Thoracic aorta (tissue), 2 donors: Measurements from ENCODE around the gene ZNF738. TPM values are rescaled to one million over a fixed set of nuclear protein-coding genes. Genes with fewer than 3 reads are reported as not detected.
A peak's percentile ranks its signal among the peaks of the same experiment; 100 is the strongest.
"Not testable (repeated sequence)": the region's sequence is repeated elsewhere in the genome, so short reads cannot be mapped to it uniquely, and the experiment has no call there.

Source experiments
- ATAC-seq: fragments of 150-250 bp; one replicate; pipeline ENCODE4 v1.8.0; 2017; ENCODE audit warnings: low read depth; ENCODE audit not compliant: insufficient number of reproducible peaks, low FRiP score
- DNase-seq: peaks from one replicate; pipeline ENCODE4 v3.0.0-alpha.2; 2020; ENCODE audit warnings: low spot score
- H3K27ac ChIP-seq, 2 donors: fragments of 200-600 bp; sonication (generic); 1 replicate in 1 of 2; 2 replicates in 1 of 2; pipeline ENCODE4 v1.5.1; 2016; ENCODE audit warnings: mild to moderate bottlenecking in 2 of 2, moderate library complexity in 2 of 2
- H3K27me3 ChIP-seq: fragments of 200-600 bp; sonication (generic); replicated peaks from 2 replicates; pipeline ENCODE4 v1.6.0; 2016; ENCODE audit warnings: mild to moderate bottlenecking; ENCODE audit not compliant: insufficient read depth
- H3K36me3 ChIP-seq: fragments of 200-600 bp; sonication (generic); one replicate; pipeline ENCODE4 v1.5.1; 2016
- H3K4me1 ChIP-seq, 2 donors: fragments of 200-600 bp; sonication (generic); 1 replicate in 1 of 2; 2 replicates in 1 of 2; pipeline versions ENCODE4 v1.5.1 to v1.6.0; 2016; ENCODE audit warnings: low read depth in 2 of 2, mild to moderate bottlenecking in 1 of 2; ENCODE audit not compliant: control insufficient read depth in 1 of 2
- H3K4me3 ChIP-seq: fragments of 200-600 bp; sonication (generic); 2 replicates; pipeline ENCODE4 v1.5.1; 2016; ENCODE audit warnings: mild to moderate bottlenecking
- H3K9me3 ChIP-seq: fragments of 200-600 bp; sonication (generic); 2 replicates; pipeline ENCODE4 v1.5.1; 2016
- CTCF ChIP-seq: fragments of 200-600 bp; sonication (generic); IDR thresholded peaks from one replicate; pipeline ENCODE4 v1.5.1; 2019; ENCODE audit warnings: antibody characterized with exemption
- total RNA-seq, 2 donors: library from RNA; depleted of rRNA; stranded (reverse); fragments of >200 nt; gene quantifications; one replicate each; pipeline versions ENCODE4 v1.1.0 to v1.2.3, GENCODE V29; 2016

Gene ZNF738
- total RNA-seq: 1 to 10 TPM; 3.2 to 4.2 TPM

DNA sequence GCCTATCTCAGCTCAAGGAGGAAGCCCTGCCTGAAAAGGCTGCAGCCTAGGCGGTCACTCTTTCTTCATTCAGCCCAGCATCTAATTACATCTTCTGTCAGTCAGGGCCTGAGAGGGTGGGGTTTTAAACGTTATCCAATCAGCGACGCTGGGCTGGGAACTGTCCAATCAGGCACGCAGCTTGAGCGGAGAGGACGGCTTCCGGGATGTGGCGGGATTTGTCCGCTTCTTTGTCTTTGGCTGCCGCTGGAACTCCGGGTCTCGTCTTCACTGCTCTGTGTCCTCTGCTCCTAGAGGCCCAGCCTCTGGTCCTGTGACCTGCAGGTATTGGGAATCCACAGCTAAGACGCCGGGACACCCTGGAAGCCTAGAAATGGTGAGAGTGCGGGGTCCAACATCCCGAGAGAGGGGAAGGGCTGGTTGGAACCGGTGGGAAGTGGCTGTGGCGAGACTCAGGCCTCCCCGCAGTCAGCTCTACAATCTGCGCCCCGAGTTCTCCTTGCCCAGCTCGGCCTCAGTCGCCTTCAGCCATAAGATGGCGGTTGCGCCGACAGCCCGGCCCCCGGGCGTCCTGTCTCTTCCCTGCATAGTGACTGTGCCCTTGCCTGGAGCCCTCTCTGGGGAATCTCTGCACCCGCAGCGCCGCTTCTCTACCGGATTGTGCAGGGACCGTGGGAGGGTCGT lies at the start of gene ZNF738:
TSS of gene ZNF738 (plus strand) at position 233 of the 684 bp plus-strand sequence. CDS start at position 374, 141 bp downstream.
- no peaks in the 10 kb centered on the region for H3K27me3 ChIP-seq
- peak within 1 kb of the TSS; percentile 67 to 77 for H3K27ac ChIP-seq
- H3K36me3 ChIP-seq: peaks cover 3% of the 10 kb centered on the region
- H3K4me1 ChIP-seq: peaks cover 0 to 8% of the 10 kb centered on the region in 2 donors
- H3K9me3 ChIP-seq: no peaks in the 10 kb centered on the region
- ATAC-seq (peak; percentile 97), DNase-seq (peak; percentile 72)
- no peak for TF ChIP-seq CTCF
- H3K4me3 ChIP-seq: peak within 1 kb of the TSS; percentile 90

DNA sequence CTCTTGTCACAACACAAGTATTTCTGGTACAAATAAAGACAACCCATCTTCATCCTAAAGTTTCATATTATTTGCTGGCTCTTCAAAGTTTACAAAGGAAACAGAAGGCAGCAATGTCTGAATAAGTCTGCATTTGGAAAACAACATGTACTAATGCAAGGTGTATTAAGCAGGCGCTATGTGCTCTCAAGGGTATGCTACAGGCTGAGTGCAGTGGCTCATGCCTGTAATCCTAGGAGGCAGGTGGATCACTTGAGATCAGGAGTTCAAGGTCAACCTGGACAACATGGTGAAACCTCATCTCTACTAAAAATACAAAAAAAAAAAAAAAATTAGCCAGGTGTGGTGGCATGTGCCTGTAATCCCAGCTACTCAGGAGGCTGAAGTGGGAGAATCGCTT lies 46.0 kb upstream of the ZNF738 start:
- not testable (repeated sequence) for ATAC-seq, H3K4me3 ChIP-seq, H3K27me3 ChIP-seq, H3K4me1 ChIP-seq, H3K9me3 ChIP-seq, H3K27ac ChIP-seq, H3K36me3 ChIP-seq, DNase-seq

DNA sequence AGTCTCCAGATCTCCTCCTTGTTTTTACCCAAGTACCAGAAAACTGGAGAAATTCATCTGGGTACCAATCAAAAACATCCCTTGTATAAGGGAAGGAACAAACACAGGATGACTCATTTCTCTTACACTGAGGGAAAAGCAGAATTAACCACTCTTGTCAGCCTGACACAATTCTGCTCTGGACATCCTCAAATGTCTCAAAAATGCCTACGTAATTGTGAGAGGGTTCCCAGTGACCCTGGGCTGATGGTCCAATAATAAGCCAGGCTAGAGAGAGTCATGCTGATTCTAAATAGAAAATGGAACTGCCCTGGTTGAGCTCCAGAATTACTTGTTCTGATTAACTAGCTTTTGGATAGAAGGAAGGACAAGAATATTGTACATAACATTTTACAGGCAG lies 44.1 kb upstream of the ZNF738 start:
- H3K27ac ChIP-seq: no peak overlapping the region
- DNase-seq (no peak), ATAC-seq (no peak)

GRCh38 chr19:21317821-21318220 lies 41.0 kb upstream of the ZNF738 start:
- ATAC-seq (no peak), DNase-seq (no peak)
- Histone ChIP-seq H3K27ac (no peak overlapping the region), H3K9me3 (no peaks in the 10 kb centered on the region), H3K27me3 (no peaks in the 10 kb centered on the region), H3K4me1 (peaks cover 0 to 16% of the 10 kb centered on the region in 2 donors), H3K36me3 (no peaks in the 10 kb centered on the region), H3K4me3 (no peak overlapping the region)
- TF ChIP-seq CTCF: no peak

More for the DNA sequence above, 44.1 kb upstream of the ZNF738 start:
- peaks cover 0 to 12% of the 10 kb centered on the region in 2 donors for H3K4me1 ChIP-seq
- H3K4me3 ChIP-seq: no peak overlapping the region
- H3K27me3 ChIP-seq: no peaks in the 10 kb centered on the region
- no peaks in the 10 kb centered on the region for H3K9me3 ChIP-seq
- H3K36me3 ChIP-seq: no peaks in the 10 kb centered on the region
- no peak for TF ChIP-seq CTCF

DNA sequence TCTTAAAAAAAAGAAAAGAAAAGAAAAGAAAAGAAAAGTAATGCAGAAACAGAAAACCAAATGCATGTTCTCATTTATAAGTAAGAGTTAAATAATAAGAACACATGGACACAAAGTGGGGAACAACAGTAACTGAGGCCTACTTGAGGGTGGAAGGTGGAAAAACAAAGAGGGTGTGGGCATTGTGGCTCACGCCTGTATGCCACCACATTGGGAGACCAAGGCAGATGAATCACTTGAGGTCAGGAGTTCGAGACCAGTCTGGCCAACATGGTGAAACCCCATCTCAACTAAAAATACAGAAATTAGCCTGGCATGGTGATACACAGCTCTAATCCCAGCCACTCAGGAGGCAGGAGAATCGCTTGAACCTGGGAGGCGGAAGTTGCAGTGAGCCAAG lies 37.7 kb upstream of the ZNF738 start:
- Histone ChIP-seq H3K9me3 (no peaks in the 10 kb centered on the region), H3K36me3 (peaks cover 3% of the 10 kb centered on the region), H3K4me1 (peaks cover 0 to 11% of the 10 kb centered on the region in 2 donors), H3K4me3 (no peak overlapping the region), H3K27me3 (no peaks in the 10 kb centered on the region), H3K27ac (no peak overlapping the region)
- TF ChIP-seq CTCF: no peak
- DNase-seq: no peak
- ATAC-seq: no peak

DNA sequence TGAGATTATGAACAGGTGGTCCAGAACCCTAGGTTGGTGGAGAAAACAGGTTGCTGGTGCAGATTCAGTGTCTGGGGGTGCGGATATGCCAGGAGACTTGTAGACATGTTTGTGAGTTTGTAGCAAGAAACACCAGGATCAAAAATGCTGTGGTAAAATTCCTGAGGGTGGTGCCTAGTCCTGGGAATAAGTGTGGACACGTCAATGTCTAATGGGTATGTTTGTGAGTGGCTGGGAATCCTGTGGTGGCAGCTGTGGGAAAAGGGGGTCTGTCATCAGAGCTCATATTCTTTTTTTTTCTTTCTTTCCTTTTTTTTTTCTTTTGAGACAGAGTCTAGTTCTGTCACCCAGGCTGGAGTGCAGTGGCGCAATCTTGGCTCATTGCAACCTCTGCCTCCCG lies 36.8 kb upstream of the ZNF738 start:
- peaks cover 0 to 13% of the 10 kb centered on the region in 2 donors for H3K4me1 ChIP-seq
- no peaks in the 10 kb centered on the region for H3K27me3 ChIP-seq
- no peaks in the 10 kb centered on the region for H3K9me3 ChIP-seq
- no peak for TF ChIP-seq CTCF
- H3K27ac ChIP-seq: peak overlapping the region in 1 of 2 donors; percentile 32
- no peak overlapping the region for H3K4me3 ChIP-seq
- peaks cover 5% of the 10 kb centered on the region for H3K36me3 ChIP-seq
- ATAC-seq (no peak), DNase-seq (no peak)
